ENCODE measurements around the gene FBLN2. TPM values are rescaled to one million over a fixed set of nuclear protein-coding genes. Genes with fewer than 3 reads are reported as not detected.

FBLN2 gene
- total RNA-seq, 2 experiments from 2014 or later = not detected

DNA sequence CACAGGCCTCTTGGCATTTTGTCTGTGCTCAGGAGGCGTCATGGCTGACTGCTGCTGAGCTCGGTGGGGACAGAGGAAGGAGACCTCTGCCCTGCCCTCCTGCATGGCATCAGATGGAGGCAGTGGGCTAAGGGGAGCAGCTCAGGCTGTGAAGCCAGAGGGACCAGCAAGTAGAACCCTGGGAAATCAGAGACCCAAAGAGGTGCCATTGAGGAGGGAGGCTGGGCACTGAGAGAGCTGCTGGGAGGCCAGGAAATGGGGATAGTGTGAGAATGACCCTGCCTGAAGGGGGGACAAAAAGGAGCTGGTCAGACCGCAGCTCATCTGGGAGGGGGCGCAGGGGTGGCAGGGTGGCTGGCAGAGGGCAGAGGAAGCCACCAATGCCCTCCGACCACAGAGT, 136.8 kb downstream of the FBLN2 start:
- no peaks in the 10 kb centered on the region for H3K36me3 Mint-ChIP-seq (ENCODE audit: low read depth)
- no peaks in the 10 kb centered on the region for H3K4me1 Mint-ChIP-seq
- no peak overlapping the region for H3K4me3 Mint-ChIP-seq
- no peaks in the 10 kb centered on the region for H3K9me3 Mint-ChIP-seq
- H3K27me3 Mint-ChIP-seq = no peaks in the 10 kb centered on the region
- POLR2A ChIA-PET = no interaction called here
- CTCF ChIA-PET = no interaction called here
- no peak for DNase-seq
- no peak overlapping the region for H3K27ac Mint-ChIP-seq

GRCh38 chr3:13686367-13687160, 137.6 kb downstream of the FBLN2 start:
- Mint-ChIP-seq H3K4me1 (no peaks in the 10 kb centered on the region), H3K27ac (no peak overlapping the region), H3K36me3 (ENCODE audit: low read depth) (no peaks in the 10 kb centered on the region), H3K9me3 (no peaks in the 10 kb centered on the region), H3K27me3 (no peaks in the 10 kb centered on the region), H3K4me3 (no peak overlapping the region)
- POLR2A ChIA-PET = no interaction called here
- no peak for DNase-seq
- CTCF ChIA-PET = no interaction called here

GRCh38 chr3:13687517-13687943, 138.6 kb downstream of the FBLN2 start:
- ChIA-PET POLR2A (no interaction called here), CTCF (no interaction called here)
- no peak for DNase-seq
- H3K9me3 Mint-ChIP-seq = no peaks in the 10 kb centered on the region
- no peaks in the 10 kb centered on the region for H3K27me3 Mint-ChIP-seq
- H3K36me3 Mint-ChIP-seq (ENCODE audit: low read depth) = no peaks in the 10 kb centered on the region
- no peaks in the 10 kb centered on the region for H3K4me1 Mint-ChIP-seq
- no peak overlapping the region for H3K27ac Mint-ChIP-seq
- H3K4me3 Mint-ChIP-seq = no peak overlapping the region

Other genes with a start within 250 kb of the FBLN2 start
- gene NUP210, start 128.8 kb upstream of the FBLN2 start, total RNA-seq = 100 to 1,000 TPM; 196 to 204 TPM
- 1 to 10 TPM; 1.6 to 2.3 TPM for gene HDAC11, start 68.8 kb upstream of the FBLN2 start, total RNA-seq

Measured in activated CD4-positive, alpha-beta T cell treated with anti-CD3 and anti-CD28 coated beads, Interleukin-2, amount 10 ng/mL, durations not matched to agents 7 days and 5 days (primary cell).